Neural cell (in vitro differentiated cells): Measurements from ENCODE around the gene TMEM120A. TPM values are rescaled to one million over a fixed set of nuclear protein-coding genes. Genes with fewer than 3 reads are reported as not detected.
"Not testable (repeated sequence)": the region's sequence is repeated elsewhere in the genome, so short reads cannot be mapped to it uniquely, and the experiment has no call there.

ENCODE experiments used
- H2AFZ ChIP-seq: fragments of 200-600, 300-800 bp; sonication (generic), shearing (Covaris generic); 2 replicates; pipeline ENCODE4 v1.6.0; 2014; ENCODE audit warnings: low read depth, mild to moderate bottlenecking, antibody characterized with exemption, low read length, moderate library complexity
- H3F3A ChIP-seq: fragments of 200-600 bp; shearing (Covaris generic); 2 replicates; pipeline ENCODE4 v1.6.1; 2016; ENCODE audit warnings: mild to moderate bottlenecking, moderate library complexity, mixed read lengths, antibody characterized with exemption, low read length; ENCODE audit not compliant: insufficient read depth, poor library complexity, severe bottlenecking
- H3K27ac ChIP-seq: fragments of 200-600, 300-800 bp; sonication (generic), shearing (Covaris generic); 2 replicates; pipeline ENCODE4 v1.5.1; 2014; ENCODE audit warnings: mild to moderate bottlenecking, low read length, moderate library complexity
- H3K27me3 ChIP-seq: fragments of 300-800, 200-600 bp; sonication (generic), shearing (Covaris generic); 2 replicates; pipeline ENCODE4 v1.6.0; 2014; ENCODE audit warnings: mild to moderate bottlenecking, low read depth, low read length, moderate library complexity; ENCODE audit not compliant: insufficient read depth
- H3K36me3 ChIP-seq: fragments of 300-800, 200-600 bp; sonication (generic), shearing (Covaris generic); 2 replicates; pipeline ENCODE4 v1.5.1; 2014; ENCODE audit warnings: mild to moderate bottlenecking, antibody characterized with exemption, low read length, moderate library complexity; ENCODE audit not compliant: insufficient read depth
- H3K4me2 ChIP-seq: fragments of 300-800, 200-600 bp; sonication (generic), shearing (Covaris generic); 2 replicates; pipeline ENCODE4 v1.6.0; 2014; ENCODE audit warnings: mild to moderate bottlenecking, low read length
- H3K4me3 ChIP-seq: fragments of 300-800, 200-600 bp; sonication (generic), shearing (Covaris generic); 2 replicates; pipeline ENCODE4 v1.5.1; 2014; ENCODE audit warnings: mild to moderate bottlenecking, low read length, moderate library complexity
- H3K79me2 ChIP-seq: fragments of 200-600 bp; shearing (Covaris generic); replicated peaks from 2 replicates; pipeline ENCODE4 v1.6.0; 2014; ENCODE audit warnings: mild to moderate bottlenecking, low read length, moderate library complexity; ENCODE audit not compliant: insufficient read depth
- H3K9ac ChIP-seq: fragments of 300-800, 200-600 bp; sonication (generic), shearing (Covaris generic); 2 replicates; pipeline ENCODE4 v1.6.1; 2016; ENCODE audit warnings: mild to moderate bottlenecking, low read length, mixed read lengths
- H3K9me2 ChIP-seq: fragments of 200-600 bp; shearing (Covaris generic); 2 replicates; pipeline ENCODE4 v1.6.1; 2016; ENCODE audit warnings: mild to moderate bottlenecking, low read length, mixed read lengths; ENCODE audit not compliant: insufficient read depth
- H3K9me3 ChIP-seq: fragments of 200-600, 300-800 bp; sonication (generic), shearing (Covaris generic); 2 replicates; pipeline ENCODE4 v1.6.1; 2016; ENCODE audit warnings: mild to moderate bottlenecking, mixed run types, low read length, moderate library complexity, mixed read lengths
- H4K20me1 ChIP-seq: fragments of 200-600 bp; shearing (Covaris generic); 2 replicates; pipeline ENCODE4 v1.6.1; 2016; ENCODE audit warnings: mild to moderate bottlenecking, mixed run types; ENCODE audit not compliant: insufficient read depth
- EP300 ChIP-seq: fragments of 450-650 bp; conservative IDR thresholded peaks from 2 replicates; pipeline ENCODE4 v1.6.1; 2014; ENCODE audit warnings: antibody characterized with exemption, mild to moderate bottlenecking, moderate library complexity; ENCODE audit not compliant: poor library complexity, severe bottlenecking
- EZH2 ChIP-seq: fragments of 200-600, 300-800 bp; shearing (Covaris generic), sonication (generic); IDR thresholded peaks from 2 replicates; pipeline ENCODE4 v1.6.1; 2014; ENCODE audit warnings: antibody characterized with exemption, low read length, borderline replicate concordance, mild to moderate bottlenecking; ENCODE audit not compliant: insufficient read depth, poor library complexity, severe bottlenecking
- MXI1 ChIP-seq: fragments of 450-650 bp; conservative IDR thresholded peaks from 2 replicates; pipeline ENCODE4 v1.6.1; 2014; ENCODE audit warnings: antibody characterized with exemption, mild to moderate bottlenecking; ENCODE audit not compliant: poor library complexity, severe bottlenecking
- POLR2AphosphoS5 ChIP-seq: IDR thresholded peaks from 2 replicates; pipeline ENCODE4 v1.6.1; 2012
- RAD21 ChIP-seq: fragments of 450-650 bp; conservative IDR thresholded peaks from 2 replicates; pipeline ENCODE4 v1.6.1; 2014; ENCODE audit warnings: antibody characterized with exemption, mild to moderate bottlenecking, moderate library complexity
- SMC3 ChIP-seq: fragments of 450-650 bp; conservative IDR thresholded peaks from 2 replicates; pipeline ENCODE4 v1.6.1; 2014; ENCODE audit warnings: antibody characterized with exemption, mild to moderate bottlenecking, moderate library complexity; ENCODE audit not compliant: poor library complexity
- TAF1 ChIP-seq: IDR thresholded peaks from 2 replicates; pipeline ENCODE4 v1.6.1; 2012; ENCODE audit warnings: low read depth
- polyA plus RNA-seq: library from polyadenylated mRNA; depleted of rRNA; stranded (reverse); fragments of >200 nt; gene quantifications from 2 replicates; pipeline ENCODE4 v1.2.3, GENCODE V29; 2014
- TF ChIP-seq, protein P1 (sequence below): fragments of 450-650 bp; IDR thresholded peaks from 2 replicates; pipeline ENCODE4 v1.5.1; 2014; ENCODE audit warnings: antibody characterized with exemption, mild to moderate bottlenecking, moderate library complexity; ENCODE audit not compliant: poor library complexity, severe bottlenecking
- TF ChIP-seq, protein P2 (sequence below): IDR thresholded peaks from 2 replicates; pipeline ENCODE4 v1.6.1; 2012; ENCODE audit warnings: borderline replicate concordance

TMEM120A gene
- polyA plus RNA-seq, 1 donor from 2014 or later: 39.1 TPM

DNA sequence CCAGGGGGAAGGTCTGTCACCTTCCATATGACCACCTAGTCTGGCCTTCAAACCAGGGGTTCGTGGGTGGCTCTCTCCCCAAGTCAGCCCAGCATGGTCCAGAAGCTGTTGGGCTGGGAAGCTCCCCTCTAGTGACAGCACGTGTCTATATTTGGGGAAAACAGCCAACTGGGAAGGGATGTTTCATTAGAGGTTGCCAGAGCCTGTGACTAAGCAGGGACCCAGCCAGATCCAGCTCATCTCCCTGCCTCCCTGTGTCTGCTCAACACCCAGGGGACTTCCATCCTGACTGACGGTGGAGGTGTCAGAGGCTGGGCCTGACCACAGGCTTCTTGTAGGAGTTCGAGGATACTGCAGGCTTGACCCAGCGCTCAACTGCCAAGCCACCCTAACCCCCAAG is 42.9 kb upstream of the TMEM120A start:
- H3K79me2 ChIP-seq: no peaks in the 10 kb centered on the region
- no peaks in the 10 kb centered on the region for H3K9me2 ChIP-seq
- H3K4me3 ChIP-seq: no peak overlapping the region
- no peaks in the 10 kb centered on the region for H3K27me3 ChIP-seq
- H3K36me3 ChIP-seq: no peaks in the 10 kb centered on the region
- no peak overlapping the region for H3K4me2 ChIP-seq
- no peak overlapping the region for H2AFZ ChIP-seq
- TF ChIP-seq, protein P1, sequence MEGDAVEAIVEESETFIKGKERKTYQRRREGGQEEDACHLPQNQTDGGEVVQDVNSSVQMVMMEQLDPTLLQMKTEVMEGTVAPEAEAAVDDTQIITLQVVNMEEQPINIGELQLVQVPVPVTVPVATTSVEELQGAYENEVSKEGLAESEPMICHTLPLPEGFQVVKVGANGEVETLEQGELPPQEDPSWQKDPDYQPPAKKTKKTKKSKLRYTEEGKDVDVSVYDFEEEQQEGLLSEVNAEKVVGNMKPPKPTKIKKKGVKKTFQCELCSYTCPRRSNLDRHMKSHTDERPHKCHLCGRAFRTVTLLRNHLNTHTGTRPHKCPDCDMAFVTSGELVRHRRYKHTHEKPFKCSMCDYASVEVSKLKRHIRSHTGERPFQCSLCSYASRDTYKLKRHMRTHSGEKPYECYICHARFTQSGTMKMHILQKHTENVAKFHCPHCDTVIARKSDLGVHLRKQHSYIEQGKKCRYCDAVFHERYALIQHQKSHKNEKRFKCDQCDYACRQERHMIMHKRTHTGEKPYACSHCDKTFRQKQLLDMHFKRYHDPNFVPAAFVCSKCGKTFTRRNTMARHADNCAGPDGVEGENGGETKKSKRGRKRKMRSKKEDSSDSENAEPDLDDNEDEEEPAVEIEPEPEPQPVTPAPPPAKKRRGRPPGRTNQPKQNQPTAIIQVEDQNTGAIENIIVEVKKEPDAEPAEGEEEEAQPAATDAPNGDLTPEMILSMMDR: no peak
- no peaks in the 10 kb centered on the region for H3F3A ChIP-seq
- H4K20me1 ChIP-seq: no peaks in the 10 kb centered on the region
- H3K9me3 ChIP-seq: no peaks in the 10 kb centered on the region
- no peak overlapping the region for H3K27ac ChIP-seq
- no peak overlapping the region for H3K9ac ChIP-seq

DNA sequence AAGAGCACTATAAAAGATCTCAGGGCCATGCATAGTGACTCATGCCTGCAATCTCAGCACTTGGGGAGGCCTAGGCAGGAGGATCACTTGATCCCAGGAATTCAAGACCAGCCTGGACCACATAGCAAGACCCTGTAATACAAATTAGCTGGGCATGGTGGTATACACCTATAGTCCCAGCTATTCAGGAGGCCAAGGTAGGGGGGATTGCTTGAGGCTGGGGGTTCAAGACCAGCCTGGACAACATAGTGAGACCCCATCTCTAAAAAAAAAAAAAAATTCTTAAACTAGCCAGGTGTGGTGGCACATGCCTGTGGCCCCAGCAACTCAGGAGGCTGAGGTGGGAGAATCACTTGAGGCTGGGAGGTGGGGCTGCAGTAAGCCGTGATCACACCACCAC is 37.6 kb upstream of the TMEM120A start:
- Histone ChIP-seq H3K4me3 (no peak overlapping the region), H2AFZ (no peak overlapping the region), H3K9ac (no peak overlapping the region), H3K27me3 (no peaks in the 10 kb centered on the region), H3F3A (no peaks in the 10 kb centered on the region), H3K9me2 (no peaks in the 10 kb centered on the region), H3K36me3 (no peaks in the 10 kb centered on the region), H3K9me3 (no peaks in the 10 kb centered on the region), H4K20me1 (no peaks in the 10 kb centered on the region), H3K4me2 (no peak overlapping the region), H3K79me2 (no peaks in the 10 kb centered on the region), H3K27ac (no peak overlapping the region)
- TF ChIP-seq, protein P2, sequence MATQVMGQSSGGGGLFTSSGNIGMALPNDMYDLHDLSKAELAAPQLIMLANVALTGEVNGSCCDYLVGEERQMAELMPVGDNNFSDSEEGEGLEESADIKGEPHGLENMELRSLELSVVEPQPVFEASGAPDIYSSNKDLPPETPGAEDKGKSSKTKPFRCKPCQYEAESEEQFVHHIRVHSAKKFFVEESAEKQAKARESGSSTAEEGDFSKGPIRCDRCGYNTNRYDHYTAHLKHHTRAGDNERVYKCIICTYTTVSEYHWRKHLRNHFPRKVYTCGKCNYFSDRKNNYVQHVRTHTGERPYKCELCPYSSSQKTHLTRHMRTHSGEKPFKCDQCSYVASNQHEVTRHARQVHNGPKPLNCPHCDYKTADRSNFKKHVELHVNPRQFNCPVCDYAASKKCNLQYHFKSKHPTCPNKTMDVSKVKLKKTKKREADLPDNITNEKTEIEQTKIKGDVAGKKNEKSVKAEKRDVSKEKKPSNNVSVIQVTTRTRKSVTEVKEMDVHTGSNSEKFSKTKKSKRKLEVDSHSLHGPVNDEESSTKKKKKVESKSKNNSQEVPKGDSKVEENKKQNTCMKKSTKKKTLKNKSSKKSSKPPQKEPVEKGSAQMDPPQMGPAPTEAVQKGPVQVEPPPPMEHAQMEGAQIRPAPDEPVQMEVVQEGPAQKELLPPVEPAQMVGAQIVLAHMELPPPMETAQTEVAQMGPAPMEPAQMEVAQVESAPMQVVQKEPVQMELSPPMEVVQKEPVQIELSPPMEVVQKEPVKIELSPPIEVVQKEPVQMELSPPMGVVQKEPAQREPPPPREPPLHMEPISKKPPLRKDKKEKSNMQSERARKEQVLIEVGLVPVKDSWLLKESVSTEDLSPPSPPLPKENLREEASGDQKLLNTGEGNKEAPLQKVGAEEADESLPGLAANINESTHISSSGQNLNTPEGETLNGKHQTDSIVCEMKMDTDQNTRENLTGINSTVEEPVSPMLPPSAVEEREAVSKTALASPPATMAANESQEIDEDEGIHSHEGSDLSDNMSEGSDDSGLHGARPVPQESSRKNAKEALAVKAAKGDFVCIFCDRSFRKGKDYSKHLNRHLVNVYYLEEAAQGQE: no peak
- TF ChIP-seq SMC3 (no peak), RAD21 (no peak), EZH2 (no peak), TAF1 (no peak), MXI1 (no peak), POLR2AphosphoS5 (no peak), EP300 (no peak)
- TF ChIP-seq, protein P1: no peak

DNA sequence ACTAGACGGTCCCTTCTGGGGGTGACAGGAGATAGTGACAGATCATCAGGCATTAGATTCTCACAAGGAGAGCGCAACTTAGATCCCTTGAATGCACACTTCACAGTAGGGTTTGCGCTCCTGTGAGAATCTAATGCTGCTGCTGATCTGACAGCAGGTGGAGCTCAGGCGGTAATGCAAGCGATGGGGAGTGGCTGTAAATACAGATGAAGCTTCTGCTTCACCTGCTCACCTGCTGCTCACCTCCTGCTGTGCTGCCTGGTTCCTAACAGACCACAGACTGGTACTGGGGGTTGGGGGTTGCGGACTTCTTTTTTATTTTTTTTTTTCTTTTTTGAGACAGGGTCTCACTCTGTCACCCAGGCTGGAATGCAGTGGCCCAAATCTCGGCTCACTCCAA is 35.3 kb upstream of the TMEM120A start:
- not testable (repeated sequence) for H3F3A ChIP-seq, H3K4me3 ChIP-seq, H2AFZ ChIP-seq, H3K9ac ChIP-seq, H3K27me3 ChIP-seq, H4K20me1 ChIP-seq, H3K4me2 ChIP-seq, H3K36me3 ChIP-seq, H3K9me2 ChIP-seq, H3K79me2 ChIP-seq, H3K9me3 ChIP-seq, H3K27ac ChIP-seq
